Amygdala (tissue), 56 donors: ENCODE results near the gene PRR36.
"Not testable (repeated sequence)": the region's sequence is repeated elsewhere in the genome, so short reads cannot be mapped to it uniquely, and the experiment has no call there.

Source experiments
- DNase-seq, 56 donors: peaks; one replicate each; lab custom pipeline; 2025; lab: John Stamatoyannopoulos, UW

PRR36 gene

DNA sequence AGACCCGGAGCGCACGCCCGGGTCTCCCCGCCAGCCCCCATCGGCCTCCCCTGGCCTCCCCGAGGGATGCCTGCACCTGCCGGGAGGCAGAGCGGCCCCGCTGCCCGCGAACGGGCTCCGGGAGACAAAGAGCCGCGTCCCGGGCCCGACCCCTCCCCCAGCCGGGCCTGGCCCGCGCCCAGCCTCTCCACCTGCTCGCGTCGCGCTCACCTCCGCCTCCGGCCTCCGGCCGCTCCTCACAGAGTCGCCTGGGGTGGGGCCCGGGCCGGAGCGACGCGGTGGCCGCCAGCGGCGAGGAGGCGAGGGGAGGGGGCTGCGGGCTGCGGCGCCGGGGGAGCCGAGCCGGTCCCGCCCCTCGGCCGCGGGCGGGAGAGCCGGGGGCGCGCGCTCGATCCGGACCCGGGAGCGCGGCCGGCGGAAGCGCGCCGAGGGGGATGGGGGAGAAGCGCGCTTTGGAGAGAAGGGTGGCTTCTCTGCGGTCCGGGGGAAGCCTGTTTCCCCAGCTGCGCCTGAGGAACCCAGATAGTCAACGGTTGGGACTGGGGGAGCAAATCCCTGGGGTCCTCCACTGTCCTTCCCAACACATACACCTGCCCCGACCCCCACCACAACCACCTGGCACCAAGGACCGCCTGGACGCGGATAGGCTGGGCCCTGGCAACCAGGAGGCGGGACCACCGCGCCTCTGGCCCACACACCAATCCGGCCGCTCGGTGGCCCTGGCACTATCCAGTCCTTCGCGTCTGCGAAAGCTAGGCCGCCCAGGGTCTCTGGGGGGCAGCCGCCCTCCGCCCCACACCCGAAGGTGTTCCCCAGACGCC, at the start of gene PRR36:
Gene PRR36 (minus strand): TSS at position 315 of the 821 bp plus-strand sequence. CDS start 701 bp downstream, outside the sequence.
- DNase-seq: peak in 46 of 56 donors; percentile 18 to 76 (median 51)

DNA sequence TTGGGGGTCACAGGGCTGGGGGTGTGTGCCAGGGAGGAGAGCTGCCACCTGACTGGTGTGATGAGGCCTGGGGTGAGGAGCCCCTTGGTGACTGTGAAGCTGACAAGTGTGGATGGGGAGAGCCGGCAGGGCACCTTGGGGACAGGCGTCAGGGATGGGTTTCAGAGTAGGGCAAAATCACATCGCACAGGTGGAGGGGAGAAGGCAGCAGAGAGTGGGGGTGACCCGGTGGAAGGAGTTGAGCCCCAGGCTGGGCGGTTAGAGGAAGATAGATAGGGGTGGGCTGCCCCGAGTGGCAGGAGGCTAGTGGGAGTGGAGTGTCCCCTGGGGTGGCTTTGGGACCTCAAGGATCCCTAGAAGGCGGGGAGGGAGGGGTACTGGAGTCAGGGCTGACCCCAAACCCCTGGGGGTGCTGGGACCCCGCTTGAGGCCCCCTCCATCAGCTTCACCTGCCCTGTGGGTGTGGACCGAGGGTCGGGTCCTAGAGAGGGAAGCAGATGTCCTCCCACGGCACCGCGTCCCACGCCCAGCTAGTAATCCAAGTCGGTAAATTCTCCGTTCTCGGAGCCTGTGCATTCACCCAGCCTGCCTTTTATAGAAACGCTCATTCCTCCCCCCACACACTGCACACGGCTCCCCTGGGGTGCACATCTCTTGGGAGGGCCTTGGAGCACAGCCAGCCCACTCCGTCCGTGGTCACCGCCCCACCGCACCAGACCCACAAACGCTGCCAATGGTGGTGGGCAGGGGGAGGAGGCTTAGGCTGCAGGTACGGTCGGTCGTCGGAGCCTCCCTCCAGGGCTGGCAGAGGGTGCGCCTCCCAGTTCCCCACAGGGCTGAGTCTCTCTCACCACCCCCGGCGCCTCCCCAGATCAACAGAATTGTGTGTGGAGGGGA, 49.4 kb upstream of the PRR36 start:
- peak in 20 of 56 donors; percentile 5 to 67 (median 42) for DNase-seq

DNA sequence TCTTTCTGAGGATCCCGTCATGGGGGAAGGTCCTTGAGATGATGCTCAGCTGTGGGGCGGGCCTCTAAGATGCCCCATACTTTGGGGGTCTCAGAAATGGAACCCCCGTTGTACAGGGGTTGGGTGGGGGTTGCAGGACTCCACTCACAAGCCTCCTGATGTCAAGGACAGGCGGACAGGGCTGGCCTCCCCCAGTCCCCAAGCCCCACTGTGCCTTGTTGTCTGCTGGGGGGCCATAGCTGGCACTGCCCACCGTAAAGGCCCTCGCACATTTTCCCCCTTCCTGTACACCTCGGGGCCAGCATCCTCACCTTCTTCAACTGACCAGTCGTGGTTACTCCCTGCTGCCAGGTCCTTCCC, 48.6 kb upstream of the PRR36 start:
- no peak for DNase-seq

DNA sequence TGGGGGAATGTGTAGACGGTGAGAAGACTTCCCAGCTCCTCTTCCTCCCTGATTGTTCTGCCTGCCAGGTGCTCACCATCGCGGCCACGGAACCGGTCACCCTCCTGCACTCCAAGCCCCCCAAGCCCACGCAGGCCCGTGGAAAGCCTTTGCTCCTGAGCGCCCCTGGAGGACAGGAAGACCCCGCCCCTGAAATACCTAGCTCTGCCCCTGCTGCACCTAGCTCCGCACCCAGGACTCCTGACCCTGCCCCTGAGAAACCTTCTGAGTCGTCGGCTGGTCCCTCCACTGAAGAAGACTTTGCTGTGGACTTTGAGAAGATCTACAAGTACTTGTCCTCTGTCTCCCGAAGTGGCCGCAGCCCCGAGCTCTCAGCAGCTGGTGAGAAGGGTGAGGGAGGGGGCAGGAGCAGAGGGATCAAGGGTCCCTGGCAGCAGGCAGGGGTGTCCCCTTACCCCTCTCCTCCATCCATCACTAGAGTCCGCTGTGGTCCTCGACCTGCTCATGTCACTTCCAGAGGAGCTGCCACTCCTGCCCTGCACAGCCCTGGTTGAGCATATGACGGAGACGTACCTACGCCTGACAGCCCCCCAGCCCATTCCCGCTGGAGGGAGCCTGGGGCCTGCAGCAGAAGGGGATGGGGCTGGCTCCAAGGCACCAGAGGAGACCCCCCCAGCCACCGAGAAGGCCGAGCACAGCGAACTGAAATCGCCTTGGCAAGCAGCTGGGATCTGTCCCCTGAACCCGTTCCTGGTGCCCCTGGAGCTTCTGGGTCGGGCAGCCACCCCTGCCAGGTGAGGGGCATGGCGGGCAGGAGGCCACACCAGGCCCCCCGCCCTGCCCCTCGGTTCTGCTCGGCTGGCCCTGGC, 48.0 kb upstream of the PRR36 start:
- DNase-seq: no peak

DNA sequence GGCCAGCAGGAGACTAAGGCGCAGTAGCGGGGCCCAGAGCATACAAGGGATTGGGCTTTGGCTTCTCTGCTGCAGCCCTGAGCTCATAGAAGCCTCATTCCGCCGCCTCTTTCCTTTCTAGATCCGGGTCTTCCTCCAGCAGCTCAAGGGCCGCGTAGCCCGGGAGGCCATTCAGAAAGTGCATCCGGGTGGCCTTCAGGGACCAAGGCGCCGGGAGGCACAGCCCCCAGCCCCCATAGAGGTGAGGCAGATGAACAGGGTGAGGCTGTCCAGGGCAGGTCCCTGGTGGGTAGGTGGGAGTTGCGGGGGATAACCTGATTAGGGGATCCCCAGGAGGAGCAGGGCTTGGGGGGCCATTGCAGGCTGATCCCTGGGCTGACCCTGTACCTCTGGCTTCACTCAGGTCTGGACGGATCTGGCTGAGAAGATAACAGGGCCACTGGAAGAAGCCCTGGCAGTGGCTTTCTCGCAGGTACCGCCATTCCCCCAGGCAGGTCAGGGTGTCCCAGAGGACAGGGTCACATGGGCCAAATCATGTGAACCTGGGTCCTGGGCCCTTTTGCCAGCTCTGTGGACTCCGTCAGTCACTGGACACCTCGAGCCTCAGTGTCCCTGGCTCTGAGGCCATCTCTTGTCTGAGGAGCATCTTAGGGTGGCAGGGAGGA, 47.2 kb upstream of the PRR36 start:
- peak in 1 of 56 donors; percentile 60 for DNase-seq

DNA sequence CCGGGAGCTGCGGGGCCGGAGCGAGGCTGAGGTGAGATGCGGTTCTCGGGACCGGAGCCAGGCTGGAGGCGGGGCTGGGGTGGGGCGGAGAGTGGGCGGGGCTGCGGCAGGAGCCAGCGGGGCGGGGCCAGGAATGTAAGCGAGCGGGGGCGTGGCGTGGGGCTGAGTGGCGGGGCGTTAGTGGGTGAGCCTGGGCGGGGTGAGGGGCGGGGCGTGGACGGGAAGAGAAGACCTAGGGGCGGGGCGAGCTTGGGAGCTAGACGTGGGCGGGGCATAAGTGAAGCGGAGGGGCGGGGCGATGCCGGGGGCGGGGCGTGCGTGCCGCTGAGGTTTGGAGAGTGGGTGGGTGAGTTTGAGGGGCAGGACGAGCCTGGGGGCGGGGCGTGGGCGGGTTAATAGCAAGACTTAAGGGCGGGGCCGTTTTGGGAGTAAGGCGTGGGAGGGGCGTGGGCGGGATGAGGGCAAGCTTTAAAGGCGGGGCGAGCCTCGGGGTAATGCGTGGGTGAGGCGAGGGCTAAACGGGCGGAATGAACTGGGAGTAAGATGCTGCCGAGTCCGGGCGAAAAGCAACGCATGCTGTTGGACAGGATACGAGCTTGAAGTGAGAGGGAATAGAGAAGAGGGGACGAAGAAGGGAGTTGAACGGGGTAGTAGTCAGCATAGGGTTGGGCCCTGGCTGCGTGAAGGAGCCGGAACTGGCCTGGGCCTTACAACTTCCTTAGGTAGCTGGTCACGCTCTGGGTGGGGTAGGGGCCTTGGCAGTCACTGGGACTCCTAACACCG, 46.5 kb upstream of the PRR36 start:
- DNase-seq: peak; percentile 86 to 100 (median 97)

DNA sequence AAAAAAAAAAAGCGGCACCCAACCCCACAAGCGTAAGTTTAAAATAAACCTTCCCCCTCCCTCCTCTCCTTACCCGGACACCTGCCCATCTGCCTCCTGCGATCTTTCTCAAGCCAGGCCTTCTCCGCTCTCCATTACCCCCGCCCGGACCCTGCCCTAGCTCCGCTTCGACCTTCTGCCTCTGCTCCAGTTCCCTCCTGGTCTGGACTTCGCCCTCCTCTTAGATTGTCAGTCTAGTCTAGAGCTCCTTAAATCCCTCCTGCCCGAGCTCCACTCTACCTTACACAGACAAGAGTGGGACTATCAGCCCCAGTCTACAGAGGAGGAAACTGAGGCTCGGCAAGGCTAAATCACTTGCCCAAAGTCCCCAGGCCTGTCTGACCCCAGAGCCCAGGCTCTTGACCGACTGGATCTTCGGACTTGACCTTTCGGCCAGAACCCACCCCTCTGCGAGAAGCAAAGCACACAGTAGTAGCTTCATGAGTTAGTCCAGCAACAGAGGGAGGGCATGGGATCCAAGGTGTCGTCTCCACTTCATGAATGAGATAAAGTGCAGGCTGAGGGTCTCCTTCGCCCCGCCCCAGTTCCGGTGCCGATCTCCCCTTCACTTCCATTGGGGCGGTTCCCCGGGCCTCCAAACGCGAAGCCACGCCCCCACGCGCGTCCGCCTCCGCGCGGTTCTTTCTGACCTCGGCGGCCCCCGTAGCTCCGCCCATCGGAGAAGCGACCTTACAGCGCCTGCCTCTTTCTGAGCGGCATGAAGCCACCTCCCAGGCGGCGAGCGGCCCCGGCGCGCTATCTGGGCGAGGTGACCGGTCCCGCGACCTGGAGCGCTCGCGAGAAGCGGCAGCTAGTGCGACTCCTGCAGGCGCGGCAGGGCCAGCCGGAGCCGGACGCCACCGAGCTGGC, 45.7 kb upstream of the PRR36 start, which contains the start of gene SNAPC2:
Gene SNAPC2 (plus strand): TSS at position 729 of the 909 bp plus-strand sequence. CDS start 29 bp downstream, at position 758.
- DNase-seq: peak; percentile 62 to 98 (median 90)

DNA sequence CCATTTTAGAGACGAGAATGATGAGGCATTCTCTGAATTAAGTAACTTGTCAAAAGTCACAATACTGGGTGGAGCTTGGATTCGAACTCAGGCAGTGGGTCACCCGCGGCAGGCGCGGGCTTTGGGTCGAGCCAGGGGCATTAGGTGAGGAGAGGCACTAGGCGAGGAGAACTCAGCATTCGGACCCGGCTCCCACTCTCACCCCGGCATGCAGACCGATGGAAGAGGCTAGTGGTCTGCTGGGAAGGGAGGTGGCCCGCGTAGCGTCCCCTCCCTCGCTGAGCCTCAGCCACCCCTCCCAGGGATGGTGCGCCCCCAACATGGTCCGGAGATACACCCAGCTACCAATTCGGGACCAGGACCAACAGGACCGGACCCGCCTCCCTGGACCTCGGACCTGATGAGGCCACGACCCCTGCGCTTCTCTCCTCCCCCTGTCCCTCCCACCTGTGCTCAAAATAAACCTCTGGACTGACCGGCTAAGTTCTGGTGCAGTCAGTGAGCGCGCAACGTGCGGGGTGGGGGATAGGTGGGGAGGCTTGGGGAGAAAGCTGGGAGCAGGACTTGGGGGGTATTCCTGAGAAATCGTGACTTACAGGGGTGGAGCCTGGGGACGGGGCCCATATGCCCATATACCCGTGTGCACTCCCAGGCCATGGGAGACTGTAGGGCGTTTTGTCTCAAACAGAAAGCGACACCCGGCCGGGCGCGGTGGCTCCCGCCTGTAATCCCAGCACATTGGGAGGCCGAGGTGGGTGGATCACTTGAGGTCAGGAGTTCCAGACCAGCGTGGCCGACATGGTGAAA, 44.6 kb upstream of the PRR36 start:
- DNase-seq: peak in 1 of 56 donors; percentile 21

DNA sequence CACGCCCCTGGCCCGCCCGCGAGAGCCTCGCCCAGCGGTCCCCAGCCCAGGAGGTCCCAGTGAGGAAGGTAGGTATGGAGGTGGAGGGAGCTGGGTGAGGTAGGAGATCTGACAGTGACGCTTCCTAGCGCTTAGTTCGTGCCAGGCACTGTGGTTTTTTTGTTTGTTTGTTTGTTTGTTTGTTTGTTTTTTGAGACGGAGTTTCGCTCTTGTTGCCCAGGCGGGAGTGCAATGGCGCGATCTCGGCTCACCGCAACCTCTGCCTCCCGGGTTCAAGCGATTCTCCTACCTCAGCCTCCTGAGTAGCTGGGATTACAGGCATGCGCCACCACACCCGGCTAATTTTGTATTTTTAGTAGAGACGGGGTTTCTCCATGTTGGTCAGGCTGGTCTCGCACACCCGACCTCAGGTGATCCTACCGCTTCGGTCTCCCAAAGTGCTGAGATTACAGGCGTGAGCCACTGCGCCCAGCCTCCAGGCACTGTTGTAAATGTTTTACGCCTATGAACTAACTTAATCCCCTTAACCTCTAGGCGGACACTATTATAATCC, 43.9 kb upstream of the PRR36 start:
- not testable (repeated sequence) for DNase-seq

DNA sequence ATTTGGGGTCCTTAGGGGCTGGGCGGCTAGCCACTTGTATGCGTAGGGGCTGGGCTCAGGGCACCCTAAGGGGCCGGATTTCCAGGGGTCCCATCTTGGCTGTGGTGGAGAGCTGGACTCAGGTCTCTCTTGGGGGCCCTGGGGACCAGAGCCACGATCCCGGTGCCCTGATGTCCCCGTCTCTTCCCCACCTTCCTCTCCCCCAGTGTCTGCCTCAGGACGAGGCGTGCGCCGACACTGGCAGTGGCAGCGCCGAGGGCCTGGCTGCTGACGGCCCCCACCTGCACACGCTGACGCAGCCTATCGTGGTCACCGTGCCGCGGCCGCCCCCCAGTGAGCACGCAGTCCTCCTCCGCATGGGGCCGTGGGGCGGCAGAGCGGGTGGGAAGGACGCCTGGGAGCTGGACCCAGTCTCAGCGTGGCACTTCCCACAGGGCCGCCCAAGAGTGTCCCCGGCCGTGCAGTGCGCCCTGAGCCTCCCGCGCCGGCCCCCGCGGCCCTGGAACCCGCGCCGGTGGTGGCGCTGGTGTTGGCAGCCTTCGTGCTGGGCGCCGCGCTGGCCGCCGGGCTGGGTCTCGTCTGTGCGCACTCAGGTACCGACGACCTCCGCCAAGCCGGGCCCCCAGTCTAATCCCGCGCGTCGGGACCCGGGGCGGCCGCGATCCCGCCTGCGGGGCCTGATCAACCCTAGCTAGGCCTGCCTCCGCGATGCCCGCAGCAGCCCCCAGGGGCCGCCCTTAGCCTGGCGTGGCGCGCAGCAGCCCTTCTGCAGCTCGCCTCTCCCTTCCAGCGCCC, 43.3 kb upstream of the PRR36 start:
- peak in 21 of 56 donors; percentile 6 to 59 (median 25) for DNase-seq

DNA sequence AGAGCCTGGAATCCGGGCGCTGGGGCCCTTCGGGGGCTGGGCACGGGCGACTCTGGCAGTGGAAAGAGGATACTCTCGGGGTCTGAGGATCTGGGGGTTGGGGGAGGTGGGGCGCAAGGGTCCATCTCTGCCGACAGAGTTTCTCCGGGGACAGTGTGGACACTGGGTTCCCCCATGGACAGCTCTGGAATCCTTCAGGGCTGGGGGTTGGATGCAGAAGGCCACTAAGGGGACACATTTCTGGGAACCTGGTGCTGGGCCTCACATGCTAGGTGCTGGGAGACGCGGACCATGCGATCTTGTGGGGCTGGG, 42.7 kb upstream of the PRR36 start:
- peak in 3 of 56 donors; percentile 13 to 52 (median 38) for DNase-seq

DNA sequence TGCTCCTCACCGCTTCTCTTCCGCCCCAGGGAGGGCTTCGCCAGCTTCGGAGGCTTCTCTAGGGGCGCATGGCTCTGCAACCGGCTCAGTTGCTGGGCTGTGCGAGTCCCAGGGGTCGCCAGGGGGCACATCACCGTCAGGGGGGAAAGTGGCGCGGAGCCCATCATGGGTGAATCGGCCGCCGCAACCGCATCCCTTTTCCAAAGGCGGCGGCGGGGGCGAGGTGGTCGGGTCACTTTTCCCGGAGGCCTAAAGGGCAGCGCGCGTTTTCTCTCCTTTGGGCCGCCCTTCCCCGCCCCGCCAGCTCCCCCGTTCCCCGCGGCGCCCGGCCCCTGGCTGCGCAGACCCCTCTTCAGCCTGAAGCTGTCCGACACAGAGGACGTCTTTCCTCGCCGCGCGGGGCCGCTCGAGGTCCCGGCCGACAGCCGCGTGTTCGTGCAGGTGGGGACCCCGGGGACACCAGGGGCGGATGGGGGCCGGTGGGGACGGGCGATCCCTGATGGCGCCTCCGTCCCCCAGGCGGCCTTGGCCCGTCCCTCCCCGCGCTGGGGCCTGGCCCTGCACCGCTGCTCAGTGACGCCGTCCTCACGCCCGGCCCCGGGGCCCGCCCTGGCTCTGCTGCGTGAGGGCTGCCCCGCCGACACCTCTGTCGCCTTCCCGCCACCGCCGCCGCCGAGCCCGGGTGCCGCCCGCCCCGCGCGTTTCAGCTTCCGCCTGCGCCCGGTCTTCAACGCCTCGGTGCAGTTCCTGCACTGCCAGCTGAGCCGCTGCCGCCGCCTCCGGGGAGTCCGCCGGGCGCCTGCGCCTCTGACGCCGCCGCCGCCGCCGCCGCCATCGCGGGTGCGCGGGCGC, 42.1 kb upstream of the PRR36 start:
- peak in 5 of 56 donors; percentile 6 to 52 (median 31) for DNase-seq

DNA sequence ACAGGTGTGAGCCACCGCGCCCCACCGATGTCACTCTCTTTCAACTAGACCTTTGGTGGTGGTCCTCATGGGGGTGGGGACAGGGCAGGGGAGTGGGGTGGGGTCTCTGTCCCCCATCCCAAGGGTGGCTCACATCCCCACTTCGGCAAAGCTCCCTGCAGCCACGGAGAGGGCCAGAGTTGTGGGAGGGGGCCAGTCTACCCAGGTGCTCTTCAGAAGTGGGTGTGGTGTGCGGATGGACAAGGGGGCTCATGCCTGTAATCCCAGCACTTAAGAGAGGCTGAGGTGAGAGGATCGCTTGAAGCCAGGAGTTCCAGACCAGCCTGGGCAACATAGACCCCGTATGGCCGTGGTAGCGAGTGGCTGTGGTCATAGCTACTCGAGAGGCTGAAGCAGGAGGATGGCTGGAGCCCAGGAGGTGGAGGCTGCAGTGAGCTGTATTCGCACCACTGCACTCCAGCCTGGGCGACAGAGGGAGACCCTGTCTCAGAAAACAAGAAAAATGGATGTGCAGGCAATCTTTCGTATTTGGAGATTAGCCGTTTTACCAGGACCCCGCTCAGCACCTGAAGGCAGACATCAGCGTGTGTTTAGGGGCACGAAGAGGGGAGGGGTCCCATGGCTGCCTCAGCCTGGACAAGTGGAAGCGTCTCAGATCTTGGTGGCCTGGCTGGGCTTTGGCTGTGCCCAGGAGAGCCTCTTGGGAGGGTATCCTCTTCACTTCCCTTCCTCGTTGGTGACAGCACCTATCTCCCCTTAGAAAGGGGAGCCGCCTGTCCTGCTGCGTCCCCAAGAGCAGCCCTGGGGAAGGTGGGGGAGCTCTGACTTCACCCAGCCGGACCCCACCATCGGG, 41.3 kb upstream of the PRR36 start:
- no peak for DNase-seq

DNA sequence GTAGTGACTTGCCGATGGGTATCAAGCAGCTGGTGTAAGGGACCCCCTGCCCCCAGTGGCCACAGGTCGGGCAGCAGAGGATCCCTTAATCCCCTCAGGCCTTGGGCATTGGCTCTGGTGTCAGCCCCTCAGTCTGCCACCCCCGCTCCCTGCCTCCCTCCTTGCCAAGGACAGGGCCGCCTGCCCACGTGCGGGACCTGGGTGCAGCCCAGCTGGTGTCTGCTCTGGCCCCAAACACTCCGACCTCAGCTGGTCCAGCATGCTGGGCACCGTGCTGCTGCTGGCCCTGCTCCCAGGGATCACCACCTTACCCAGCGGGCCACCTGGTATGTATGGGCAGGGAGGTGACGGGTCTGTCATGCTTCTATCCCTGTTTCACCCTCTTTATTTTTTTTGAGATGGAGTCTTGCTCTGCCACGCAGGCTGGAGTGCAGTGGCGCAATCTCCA, 40.4 kb upstream of the PRR36 start, which contains the start of gene TGFBR3L:
Gene TGFBR3L (plus strand): TSS at position 233 of the 448 bp plus-strand sequence.
- DNase-seq: no peak
